Tibial nerve (tissue), 4 donors: ENCODE data around the gene METTL13. TPM values are rescaled to one million over a fixed set of nuclear protein-coding genes. Genes with fewer than 3 reads are reported as not detected.
A peak's percentile ranks its signal among the peaks of the same experiment; 100 is the strongest.

Source experiments
- DNase-seq, 2 donors: peaks; one replicate each; pipeline ENCODE4 v3.0.0-alpha.2; 2019; ENCODE audit warnings: low spot score in 2 of 2
- H3K27ac ChIP-seq, 4 donors: fragments of 200-600 bp; sonication (generic) in 3 of 4; one replicate each; pipeline ENCODE4 v1.5.1; 2017 to 2019; ENCODE audit warnings: mild to moderate bottlenecking in 1 of 4
- H3K27me3 ChIP-seq, 2 donors: fragments of 200-600 bp; sonication (generic) in 1 of 2; one replicate each; pipeline versions ENCODE4 v1.5.1 to v1.6.0; 2017 to 2019
- H3K36me3 ChIP-seq, 3 donors: fragments of 200-600 bp; sonication (generic); one replicate each; pipeline ENCODE4 v1.5.1; 2018 to 2019
- H3K4me1 ChIP-seq, 4 donors: fragments of 200-600 bp; sonication (generic) in 3 of 4; one replicate each; pipeline ENCODE4 v1.5.1; 2017 to 2019
- H3K4me3 ChIP-seq, 4 donors: fragments of 200-600 bp; sonication (generic) in 3 of 4; one replicate each; pipeline ENCODE4 v1.5.1; 2017 to 2019; ENCODE audit warnings: mild to moderate bottlenecking in 1 of 4, moderate library complexity in 1 of 4
- H3K9me3 ChIP-seq, 4 donors: fragments of 200-600 bp; sonication (generic) in 3 of 4; one replicate each; pipeline ENCODE4 v1.5.1; 2017 to 2019
- EP300 ChIP-seq, 2 donors: sonication (generic); formaldehyde crosslinking; IDR thresholded peaks; one replicate each; pipeline ENCODE4 v1.6.1; 2017; ENCODE audit warnings: antibody characterized with exemption in 2 of 2, mild to moderate bottlenecking in 1 of 2
- POLR2A ChIP-seq, 2 donors: fragments of 450-650 bp; IDR thresholded peaks; one replicate each; pipeline ENCODE4 v1.6.1; 2017; ENCODE audit warnings: antibody characterized with exemption in 2 of 2, mild to moderate bottlenecking in 2 of 2, moderate library complexity in 2 of 2
- WGBS, 2 donors: methylation state at CpG; one replicate each; pipeline ENCODE4 v1.1.5; 2018; 5-methylcytosine and 5-hydroxymethylcytosine counted together
- total RNA-seq, 4 donors: library from RNA; depleted of rRNA; stranded (reverse); fragments of >200 nt; gene quantifications; one replicate each; pipeline ENCODE4 v1.1.0, GENCODE V29; 2016
- TF ChIP-seq, protein P1 (sequence below), 5 experiments: fragments of 200-600 bp in 3 of 5; fragments of 450-650 bp in 2 of 5; sonication (generic) in 3 of 5; IDR thresholded peaks; one replicate each; pipeline ENCODE4 v1.5.1; 2016 to 2019; ENCODE audit warnings: antibody characterized with exemption in 5 of 5, mild to moderate bottlenecking in 3 of 5, moderate library complexity in 2 of 5

Gene METTL13
- total RNA-seq, 4 donors from 2014 or later = 21.3 to 28.7 (median 24.4) TPM

DNA sequence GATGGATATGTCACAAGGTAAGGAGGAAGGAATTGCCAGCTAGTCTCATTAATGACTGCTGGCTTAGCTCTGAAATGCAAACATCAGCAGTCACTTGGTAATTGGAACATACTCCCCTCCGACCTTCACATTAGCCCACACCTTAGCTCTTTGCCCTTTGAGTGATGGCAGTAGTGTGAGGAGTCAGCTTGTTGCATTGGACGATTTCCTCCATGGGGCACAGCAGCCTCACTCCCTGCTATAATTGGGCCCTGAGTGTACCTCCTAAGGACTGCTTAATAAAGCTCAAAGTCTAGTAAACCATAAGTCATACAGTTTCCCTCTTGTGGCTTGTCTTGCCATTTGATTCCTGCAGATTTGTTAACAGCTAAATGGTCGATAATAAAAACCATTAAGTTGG, 19.4 kb downstream of the METTL13 start:
- DNase-seq = no peak
- H3K9me3 ChIP-seq = no peaks in the 10 kb centered on the region
- no peak overlapping the region for H3K27ac ChIP-seq
- H3K36me3 ChIP-seq = peaks cover 0 to 29% (median 10%) of the 10 kb centered on the region in 3 donors
- TF ChIP-seq POLR2A (IDR thresholded peaks at IDR 0.05) (no peak), EP300 (IDR thresholded peaks at IDR 0.05) (no peak)
- TF ChIP-seq, protein P1, sequence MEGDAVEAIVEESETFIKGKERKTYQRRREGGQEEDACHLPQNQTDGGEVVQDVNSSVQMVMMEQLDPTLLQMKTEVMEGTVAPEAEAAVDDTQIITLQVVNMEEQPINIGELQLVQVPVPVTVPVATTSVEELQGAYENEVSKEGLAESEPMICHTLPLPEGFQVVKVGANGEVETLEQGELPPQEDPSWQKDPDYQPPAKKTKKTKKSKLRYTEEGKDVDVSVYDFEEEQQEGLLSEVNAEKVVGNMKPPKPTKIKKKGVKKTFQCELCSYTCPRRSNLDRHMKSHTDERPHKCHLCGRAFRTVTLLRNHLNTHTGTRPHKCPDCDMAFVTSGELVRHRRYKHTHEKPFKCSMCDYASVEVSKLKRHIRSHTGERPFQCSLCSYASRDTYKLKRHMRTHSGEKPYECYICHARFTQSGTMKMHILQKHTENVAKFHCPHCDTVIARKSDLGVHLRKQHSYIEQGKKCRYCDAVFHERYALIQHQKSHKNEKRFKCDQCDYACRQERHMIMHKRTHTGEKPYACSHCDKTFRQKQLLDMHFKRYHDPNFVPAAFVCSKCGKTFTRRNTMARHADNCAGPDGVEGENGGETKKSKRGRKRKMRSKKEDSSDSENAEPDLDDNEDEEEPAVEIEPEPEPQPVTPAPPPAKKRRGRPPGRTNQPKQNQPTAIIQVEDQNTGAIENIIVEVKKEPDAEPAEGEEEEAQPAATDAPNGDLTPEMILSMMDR (IDR thresholded peaks at IDR 0.05) = no peak
- H3K4me1 ChIP-seq = peaks cover 0 to 15% (median 0%) of the 10 kb centered on the region in 4 donors
- WGBS, 2 donors = 61 to 86% methylated on average over 3 of the region's 3 CpGs
- H3K27me3 ChIP-seq = no peaks in the 10 kb centered on the region
- no peak overlapping the region for H3K4me3 ChIP-seq

DNA sequence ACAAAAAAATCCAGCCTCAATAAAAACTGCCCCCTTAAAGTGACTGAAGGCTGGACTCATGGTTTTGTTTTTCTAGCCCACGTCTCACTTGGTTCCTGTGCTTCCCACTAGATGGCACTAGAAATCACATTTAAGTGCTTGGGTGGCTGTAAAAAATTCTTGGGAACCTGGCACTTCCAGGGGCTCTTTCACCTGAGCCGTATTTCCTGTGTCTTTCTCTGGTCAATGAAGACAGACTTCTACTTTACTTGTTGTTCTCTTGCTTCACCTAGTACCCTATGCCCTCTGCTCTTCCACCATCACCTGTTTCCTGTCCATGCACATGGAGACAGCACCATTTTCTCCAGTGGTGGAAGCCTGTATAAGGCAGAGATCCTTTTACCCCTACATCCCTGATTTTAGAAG, 20.0 kb downstream of the METTL13 start:
- Histone ChIP-seq H3K4me1 (peaks cover 0 to 15% (median 0%) of the 10 kb centered on the region in 4 donors), H3K36me3 (peaks cover 0 to 22% (median 3%) of the 10 kb centered on the region in 3 donors)
- TF ChIP-seq EP300 (IDR thresholded peaks at IDR 0.05) = no peak
- TF ChIP-seq, protein P1 (IDR thresholded peaks at IDR 0.05) = peak; percentile 69 to 80 (median 76)

DNA sequence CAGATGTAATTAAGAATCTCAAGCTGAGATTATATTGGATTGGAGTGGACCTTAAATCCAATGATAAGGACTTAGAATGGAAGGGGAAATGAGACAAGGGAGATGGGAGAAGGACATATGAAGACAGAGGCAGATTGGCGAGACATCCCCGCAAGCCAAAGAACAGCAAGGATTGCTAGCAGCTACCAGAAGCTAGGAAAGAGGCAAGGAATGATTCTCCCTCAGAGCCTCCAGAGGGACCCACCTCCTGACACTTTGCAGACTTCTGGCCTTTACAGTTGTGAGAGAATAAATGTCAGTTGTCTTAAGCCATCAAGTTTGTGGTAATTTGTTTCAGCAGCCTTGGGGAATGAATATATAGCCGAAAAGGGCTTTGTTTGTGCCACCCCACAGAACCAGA, 20.7 kb downstream of the METTL13 start:
- WGBS, 2 donors = 79 to 90% methylated on average over 3 of the region's 3 CpGs

More for the DNA sequence above, 20.0 kb downstream of the METTL13 start:
- WGBS, 2 donors = 4 to 5% methylated on average over 2 of the region's 2 CpGs
- H3K9me3 ChIP-seq = no peaks in the 10 kb centered on the region
- H3K27me3 ChIP-seq = no peaks in the 10 kb centered on the region
- no peak overlapping the region for H3K27ac ChIP-seq
- no peak overlapping the region for H3K4me3 ChIP-seq
- DNase-seq = peak in 1 of 2 donors; percentile 32

DNA sequence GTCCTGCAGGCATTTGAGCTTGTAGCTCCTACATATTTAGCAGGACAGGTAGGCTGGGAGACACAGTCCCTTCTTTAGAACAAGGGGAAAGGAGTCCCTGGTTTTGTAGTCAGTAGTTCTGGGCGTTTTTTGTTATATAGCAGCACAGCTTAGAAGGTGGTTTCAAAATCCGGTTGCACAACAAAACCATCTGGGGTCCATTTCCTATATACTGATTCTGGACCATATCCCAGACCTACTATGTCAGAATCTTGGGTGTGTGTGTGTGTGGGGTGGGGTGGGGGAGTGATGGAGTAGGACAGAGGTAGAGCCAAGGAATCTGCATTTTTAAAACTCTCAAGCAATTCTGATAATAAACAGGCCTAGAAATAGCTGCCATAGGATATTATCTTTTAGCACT, 21.6 kb downstream of the METTL13 start:
- Histone ChIP-seq H3K4me1 (peaks cover 0 to 15% (median 0%) of the 10 kb centered on the region in 4 donors), H3K27ac (no peak overlapping the region), H3K9me3 (no peaks in the 10 kb centered on the region), H3K27me3 (no peaks in the 10 kb centered on the region), H3K36me3 (peaks cover 0 to 7% (median 0%) of the 10 kb centered on the region in 3 donors), H3K4me3 (no peak overlapping the region)
- DNase-seq = no peak
- TF ChIP-seq, protein P1 (IDR thresholded peaks at IDR 0.05) = no peak
- no peak for TF ChIP-seq POLR2A (IDR thresholded peaks at IDR 0.05)
- TF ChIP-seq EP300 (IDR thresholded peaks at IDR 0.05) = no peak
- WGBS, 2 donors = 49 to 62% methylated on average over 2 of the region's 2 CpGs

More for the DNA sequence above, 20.7 kb downstream of the METTL13 start:
- DNase-seq = no peak
- Histone ChIP-seq H3K4me1 (peaks cover 0 to 15% (median 0%) of the 10 kb centered on the region in 4 donors), H3K27me3 (no peaks in the 10 kb centered on the region), H3K4me3 (no peak overlapping the region), H3K27ac (peak overlapping the region in 1 of 4 donors; percentile 4), H3K9me3 (no peaks in the 10 kb centered on the region), H3K36me3 (peaks cover 0 to 15% (median 0%) of the 10 kb centered on the region in 3 donors)
- no peak for TF ChIP-seq POLR2A (IDR thresholded peaks at IDR 0.05)
- TF ChIP-seq, protein P1 (IDR thresholded peaks at IDR 0.05) = peak in 1 of 5 experiments; percentile 8

DNA sequence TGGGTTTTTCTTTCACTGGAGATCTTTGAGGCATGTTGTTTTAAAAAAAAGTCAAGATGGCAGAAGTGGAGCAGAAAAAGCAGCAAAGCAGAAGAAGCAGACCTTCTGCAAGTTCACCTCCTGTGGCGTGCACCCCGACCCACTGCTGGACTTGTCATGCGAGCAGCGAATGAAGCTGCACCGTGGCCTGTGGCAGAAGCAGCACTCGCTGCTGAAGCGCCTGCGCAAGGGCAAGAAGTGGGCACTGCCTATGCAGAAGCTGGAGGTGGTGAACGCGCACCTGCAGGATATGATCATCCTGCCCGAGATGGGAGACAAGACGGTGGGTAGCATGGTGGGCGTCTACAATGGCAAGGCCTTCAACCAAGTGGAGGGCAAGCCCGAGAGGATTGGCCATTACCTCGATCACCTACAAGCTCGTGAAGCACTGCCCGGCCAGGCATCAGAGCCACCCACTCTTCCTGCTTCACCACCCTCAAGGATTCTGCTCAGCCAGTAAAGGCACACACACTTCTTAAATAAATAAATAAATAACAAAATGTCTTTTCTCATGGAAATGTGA, 22.1 kb downstream of the METTL13 start:
- 92 to 95% methylated on average over 17 of the region's 17 CpGs for WGBS, 2 donors
- DNase-seq = no peak
- TF ChIP-seq, protein P1 (IDR thresholded peaks at IDR 0.05) = no peak
- TF ChIP-seq EP300 (IDR thresholded peaks at IDR 0.05) = no peak
- no peak for TF ChIP-seq POLR2A (IDR thresholded peaks at IDR 0.05)
- Histone ChIP-seq H3K27me3 (no peaks in the 10 kb centered on the region), H3K36me3 (peaks cover 0 to 2% (median 0%) of the 10 kb centered on the region in 3 donors), H3K27ac (no peak overlapping the region), H3K4me1 (peaks cover 0 to 15% (median 0%) of the 10 kb centered on the region in 4 donors), H3K9me3 (no peaks in the 10 kb centered on the region), H3K4me3 (no peak overlapping the region)
